Mesenchymal stem cell (in vitro differentiated cells and primary cell): Measurements from ENCODE around the gene VSTM5.

ENCODE experiments used
- DNase-seq: peaks from one replicate; pipeline ENCODE4 v3.0.0-alpha.2; 2013
- H2AFZ ChIP-seq: one replicate; pipeline ENCODE4 v1.6.1; 2013; ENCODE audit warnings: low read depth, mild to moderate bottlenecking, control low read depth, inconsistent platforms, low read length, moderate library complexity
- H2AK5ac ChIP-seq: 2 replicates; pipeline ENCODE4 v1.6.1; 2013; ENCODE audit warnings: low read length, moderate library complexity, mild to moderate bottlenecking, inconsistent platforms; ENCODE audit not compliant: severe bottlenecking
- H2BK120ac ChIP-seq: one replicate; pipeline ENCODE4 v1.6.1; 2013; ENCODE audit warnings: low read depth, mild to moderate bottlenecking, inconsistent platforms, low read length, moderate library complexity
- H2BK12ac ChIP-seq, 2 experiments: one replicate each; pipeline ENCODE4 v1.6.1; 2013; ENCODE audit warnings: inconsistent platforms in 2 of 2, low read length in 2 of 2, mild to moderate bottlenecking in 2 of 2, moderate library complexity in 2 of 2, control low read depth in 1 of 2
- H2BK15ac ChIP-seq: one replicate; pipeline ENCODE4 v1.6.1; 2013; ENCODE audit warnings: mild to moderate bottlenecking, low read depth, inconsistent platforms; ENCODE audit not compliant: poor library complexity, severe bottlenecking
- H2BK5ac ChIP-seq: 2 replicates; pipeline ENCODE4 v1.6.1; 2013; ENCODE audit warnings: low read depth, mild to moderate bottlenecking, low read length, control low read depth, inconsistent platforms; ENCODE audit not compliant: poor library complexity, severe bottlenecking
- H3K14ac ChIP-seq, 2 experiments: one replicate each; pipeline ENCODE4 v1.6.1; 2013; ENCODE audit warnings: inconsistent platforms in 2 of 2, low read length in 2 of 2, control low read depth in 1 of 2, mild to moderate bottlenecking in 1 of 2, moderate library complexity in 1 of 2
- H3K18ac ChIP-seq, 2 experiments: one replicate each; pipeline ENCODE4 v1.6.1; 2013; ENCODE audit warnings: inconsistent platforms in 2 of 2, low read length in 2 of 2, control low read depth in 1 of 2, low read depth in 1 of 2, mild to moderate bottlenecking in 1 of 2
- H3K23ac ChIP-seq, 2 experiments: one replicate each; pipeline ENCODE4 v1.6.1; 2013; ENCODE audit warnings: inconsistent platforms in 2 of 2, low read length in 2 of 2, mild to moderate bottlenecking in 2 of 2, moderate library complexity in 2 of 2, control low read depth in 1 of 2
- H3K27ac ChIP-seq: 2 replicates; pipeline ENCODE4 v1.5.1; 2013; ENCODE audit warnings: mild to moderate bottlenecking, moderate library complexity, low read length, control low read depth, inconsistent platforms; ENCODE audit not compliant: poor library complexity, severe bottlenecking
- H3K27me3 ChIP-seq, 2 experiments: 2 replicates each; pipeline versions ENCODE4 v1.6.1 to v1.7.0; 2013; ENCODE audit warnings: low read length in 2 of 2, mild to moderate bottlenecking in 2 of 2, moderate library complexity in 2 of 2, control low read depth in 1 of 2, inconsistent platforms in 1 of 2; ENCODE audit not compliant: control insufficient read depth in 1 of 2, insufficient read depth in 1 of 2
- H3K36me3 ChIP-seq, 2 experiments: 2 replicates each; pipeline versions ENCODE4 v1.6.1 to v1.7.0; 2013; ENCODE audit warnings: low read length in 2 of 2, control low read depth in 1 of 2, inconsistent platforms in 1 of 2, low read depth in 1 of 2, mild to moderate bottlenecking in 1 of 2; ENCODE audit not compliant: insufficient read depth in 2 of 2, control insufficient read depth in 1 of 2
- H3K4ac ChIP-seq, 2 experiments: one replicate each; pipeline ENCODE4 v1.6.1; 2013; ENCODE audit warnings: inconsistent platforms in 2 of 2, low read length in 2 of 2, mild to moderate bottlenecking in 2 of 2, moderate library complexity in 2 of 2, control low read depth in 1 of 2, low read depth in 1 of 2
- H3K4me1 ChIP-seq: 2 replicates; pipeline ENCODE4 v1.6.1; 2013; ENCODE audit warnings: low read depth, low read length, control low read depth; ENCODE audit not compliant: control insufficient read depth, insufficient read depth
- H3K4me2 ChIP-seq: 2 replicates; pipeline ENCODE4 v1.6.1; 2013; ENCODE audit warnings: low read length, mild to moderate bottlenecking, inconsistent platforms; ENCODE audit not compliant: poor library complexity, severe bottlenecking
- H3K4me3 ChIP-seq, 2 experiments: 2 replicates each; pipeline versions ENCODE4 v1.5.1 to v1.7.0; 2013; ENCODE audit warnings: low read length in 2 of 2, mild to moderate bottlenecking in 2 of 2, control low read depth in 1 of 2, low read depth in 1 of 2; ENCODE audit not compliant: insufficient read depth in 1 of 2
- H3K79me1 ChIP-seq: replicated peaks from 2 replicates; pipeline ENCODE4 v1.6.1; 2013; ENCODE audit warnings: mild to moderate bottlenecking, control low read depth, low read length, inconsistent platforms; ENCODE audit not compliant: poor library complexity, severe bottlenecking
- H3K9ac ChIP-seq: 2 replicates; pipeline ENCODE4 v1.7.0; 2013; ENCODE audit warnings: mild to moderate bottlenecking, low read length, moderate library complexity
- H3K9me3 ChIP-seq: 2 replicates; pipeline ENCODE4 v1.7.0; 2013; ENCODE audit warnings: mild to moderate bottlenecking, low read length; ENCODE audit not compliant: control insufficient read depth
- H4K8ac ChIP-seq: one replicate; pipeline ENCODE4 v1.6.1; 2013; ENCODE audit warnings: inconsistent platforms, mild to moderate bottlenecking, low read length, moderate library complexity
- H4K91ac ChIP-seq: one replicate; pipeline ENCODE4 v1.6.1; 2013; ENCODE audit warnings: mild to moderate bottlenecking, low read length, inconsistent platforms
- WGBS: methylation state at CpG from one replicate; pipeline ENCODE4 v1.1.7; 2013; ENCODE audit warnings: mixed read lengths; 5-methylcytosine and 5-hydroxymethylcytosine counted together

Gene VSTM5

GRCh38 chr11:93821617-93822016 is 28.8 kb downstream of the VSTM5 start:
- Histone ChIP-seq H2BK15ac (no peak overlapping the region), H3K23ac (no peak overlapping the region), H2BK12ac (no peak overlapping the region), H3K14ac (no peak overlapping the region), H2AFZ (no peak overlapping the region), H3K27ac (no peak overlapping the region), H3K9ac (no peak overlapping the region), H3K9me3 (no peaks in the 10 kb centered on the region), H4K8ac (no peak overlapping the region), H2AK5ac (no peak overlapping the region), H2BK120ac (no peak overlapping the region), H2BK5ac (no peak overlapping the region), H3K27me3 (no peaks in the 10 kb centered on the region), H3K36me3 (peaks cover 5 to 7% of the 10 kb centered on the region in 2 experiments), H3K79me1 (no peaks in the 10 kb centered on the region), H3K4me1 (no peaks in the 10 kb centered on the region), H3K4me3 (no peak overlapping the region), H4K91ac (no peak overlapping the region), H3K4ac (no peak overlapping the region), H3K4me2 (no peak overlapping the region), H3K18ac (no peak overlapping the region)
- WGBS = 81% methylated on average over 2 of the region's 2 CpGs
- no peak for DNase-seq

GRCh38 chr11:93820847-93821246 is 29.6 kb downstream of the VSTM5 start:
- Histone ChIP-seq H4K91ac (no peak overlapping the region), H3K4ac (no peak overlapping the region), H3K36me3 (peaks cover 8% of the 10 kb centered on the region in 2 experiments), H3K23ac (no peak overlapping the region), H3K9ac (no peak overlapping the region), H2AK5ac (no peak overlapping the region), H3K27me3 (no peaks in the 10 kb centered on the region), H3K18ac (no peak overlapping the region), H3K4me1 (no peaks in the 10 kb centered on the region), H3K4me3 (no peak overlapping the region), H2BK5ac (no peak overlapping the region), H2AFZ (no peak overlapping the region), H2BK12ac (no peak overlapping the region), H2BK120ac (no peak overlapping the region), H3K27ac (no peak overlapping the region), H4K8ac (no peak overlapping the region), H2BK15ac (no peak overlapping the region), H3K79me1 (no peaks in the 10 kb centered on the region), H3K14ac (no peak overlapping the region), H3K9me3 (no peaks in the 10 kb centered on the region), H3K4me2 (no peak overlapping the region)
- 92% methylated on average over 13 of the region's 14 CpGs for WGBS
- DNase-seq = no peak

GRCh38 chr11:93819966-93820695 is 30.3 kb downstream of the VSTM5 start:
- no peak for DNase-seq
- Histone ChIP-seq H2BK120ac (no peak overlapping the region), H3K9me3 (no peaks in the 10 kb centered on the region), H3K23ac (no peak overlapping the region), H3K79me1 (no peaks in the 10 kb centered on the region), H3K36me3 (peaks cover 12 to 15% of the 10 kb centered on the region in 2 experiments), H4K91ac (no peak overlapping the region), H3K9ac (no peak overlapping the region), H3K27ac (no peak overlapping the region), H2BK12ac (no peak overlapping the region), H2AFZ (no peak overlapping the region), H3K18ac (no peak overlapping the region), H3K27me3 (no peaks in the 10 kb centered on the region), H3K4me3 (no peak overlapping the region), H2AK5ac (no peak overlapping the region), H3K4me1 (no peaks in the 10 kb centered on the region), H3K14ac (no peak overlapping the region), H2BK15ac (no peak overlapping the region), H3K4me2 (no peak overlapping the region), H4K8ac (no peak overlapping the region), H2BK5ac (no peak overlapping the region), H3K4ac (no peak overlapping the region)
- WGBS = 93% methylated on average over 7 of the region's 8 CpGs

DNA sequence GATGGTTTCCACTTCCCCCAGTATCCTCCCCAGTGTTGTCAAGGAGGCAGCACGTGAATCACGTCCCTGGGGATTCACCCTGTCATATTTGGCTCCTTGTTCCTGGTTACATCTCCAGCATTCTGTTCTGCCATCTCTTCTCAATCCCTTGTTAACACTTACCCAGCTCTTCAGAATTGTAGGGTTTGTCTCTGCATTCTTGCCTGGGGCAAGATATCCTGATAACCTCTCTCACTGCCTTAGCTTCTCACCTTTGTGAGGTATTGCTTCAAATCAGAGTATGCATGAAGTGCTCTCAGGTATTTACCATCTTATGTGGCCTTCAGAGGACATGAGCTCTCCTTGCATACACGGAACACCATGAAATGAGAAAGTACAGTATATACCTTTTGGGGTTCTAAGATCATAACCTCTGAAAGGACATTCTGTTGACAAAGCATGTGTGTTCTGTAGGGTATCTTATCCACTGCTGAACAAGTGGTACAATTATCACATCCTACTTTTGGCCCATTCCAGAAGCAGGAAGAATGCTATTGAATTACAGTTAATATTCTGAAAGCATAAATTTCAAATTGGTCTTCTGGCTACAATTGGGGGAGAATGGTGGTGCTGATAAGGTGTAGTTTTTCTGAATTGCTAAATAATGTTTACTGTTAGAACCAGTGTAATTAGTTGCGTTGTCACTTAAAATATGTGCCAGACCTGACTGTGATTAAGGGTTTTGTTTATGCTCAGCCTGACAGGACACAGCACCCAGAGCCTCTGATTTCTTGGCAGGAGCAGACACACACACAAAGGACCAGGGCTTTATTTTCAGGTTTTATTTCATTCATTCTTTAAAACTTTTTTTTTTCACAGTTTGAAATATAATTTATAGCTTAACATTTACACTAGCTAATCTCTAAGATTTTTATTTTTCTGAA is 32.7 kb downstream of the VSTM5 start:
- Histone ChIP-seq H3K4ac (no peak overlapping the region), H3K18ac (no peak overlapping the region), H4K91ac (no peak overlapping the region), H3K4me2 (no peak overlapping the region), H3K79me1 (peaks cover 1% of the 10 kb centered on the region), H2AK5ac (no peak overlapping the region), H3K36me3 (peaks cover 17 to 38% of the 10 kb centered on the region in 2 experiments), H3K4me3 (no peak overlapping the region), H3K27ac (no peak overlapping the region), H2AFZ (no peak overlapping the region), H2BK12ac (no peak overlapping the region), H2BK120ac (no peak overlapping the region), H3K27me3 (no peaks in the 10 kb centered on the region), H4K8ac (no peak overlapping the region), H2BK5ac (no peak overlapping the region), H3K4me1 (no peaks in the 10 kb centered on the region), H2BK15ac (no peak overlapping the region), H3K9me3 (no peaks in the 10 kb centered on the region), H3K14ac (no peak overlapping the region), H3K23ac (no peak overlapping the region), H3K9ac (no peak overlapping the region)
- whole genome bisulfite sequencing = 64% methylated on average over 3 of the region's 4 CpGs
- DNase-seq = no peak
